AG09309 (cell line): ENCODE results near the gene DMGDH.
A peak's percentile ranks its signal among the peaks of the same experiment; 100 is the strongest.

Source experiments
- DNase-seq: peaks from one replicate; pipeline ENCODE4 v3.0.0-alpha.2; 2010; ENCODE audit warnings: low read depth
- H3K4me3 ChIP-seq: 2 replicates; pipeline ENCODE4 v1.5.1; 2011; ENCODE audit warnings: mild to moderate bottlenecking, low read depth, low read length, moderate library complexity; ENCODE audit not compliant: control insufficient read depth
- CTCF ChIP-seq: IDR thresholded peaks from 2 replicates; pipeline ENCODE4 v1.5.1; 2011; ENCODE audit warnings: mild to moderate bottlenecking, low read depth, low read length, inconsistent platforms; ENCODE audit not compliant: insufficient read depth, control insufficient read depth; ENCODE audit errors: missing control alignments

The DMGDH gene

GRCh38 chr5:79069488-79070349 is at the start of gene DMGDH, which contains the start of gene BHMT2:
Gene DMGDH (minus strand): TSS chr5:79069674. CDS start chr5:79069620, 54 bp downstream.
Gene BHMT2 (plus strand): TSS chr5:79069767. CDS start chr5:79069783, 16 bp downstream.
- DNase-seq, result no peak
- H3K4me3 ChIP-seq, result peak within 1 kb of the TSS; percentile 46
- no peak for TF ChIP-seq CTCF

- H3K4me3 ChIP-seq, result no peak overlapping the region
- TF ChIP-seq CTCF, result no peak
- no peak for DNase-seq
Measured at GRCh38 chr5:79112703-79113058, 43.2 kb upstream of the DMGDH start.

GRCh38 chr5:79111960-79112702 is 42.7 kb upstream of the DMGDH start:
- DNase-seq, result no peak
- no peak overlapping the region for H3K4me3 ChIP-seq
- peak; percentile 3 for TF ChIP-seq CTCF

- no peak within 1 kb of the TSS for H3K4me3 ChIP-seq
- no peak for DNase-seq
- TF ChIP-seq CTCF, result no peak
Measured at GRCh38 chr5:79111387-79111959, 42.0 kb upstream of the DMGDH start, which contains the start of gene BHMT. Gene BHMT (plus strand): TSS chr5:79111809. CDS start chr5:79111886, 77 bp downstream.

- no peak for DNase-seq
- no peak overlapping the region for H3K4me3 ChIP-seq
- no peak for TF ChIP-seq CTCF
Measured at GRCh38 chr5:79109527-79110492, 40.3 kb upstream of the DMGDH start.
